NT2/D1 (cell line): ENCODE results near the gene KIF27.

Source experiments
- YY1 ChIP-seq: IDR thresholded peaks from 2 replicates; pipeline ENCODE4 v1.6.1; 2011; ENCODE audit not compliant: insufficient read length, insufficient read depth
- ZNF274 ChIP-seq: IDR thresholded peaks from 2 replicates; pipeline ENCODE4 v1.6.1; 2011; ENCODE audit warnings: mild to moderate bottlenecking, low read depth, low read length

GRCh38 chr9:83956086-83956435 is 34.8 kb upstream of the KIF27 start:
- TF ChIP-seq ZNF274 = no peak
- TF ChIP-seq YY1 = no peak
